DMS 273 (cell line): ENCODE measurements around the gene TEKT3.

Experiments used
- DNase-seq: peaks from one replicate; lab custom pipeline; 2025; ENCODE audit not compliant: unreplicated experiment; lab: John Stamatoyannopoulos, UW

TEKT3 gene

GRCh38 chr17:15350777-15351477, 9.5 kb upstream of the TEKT3 start:
- no peak for DNase-seq

GRCh38 chr17:15349119-15349518, 7.7 kb upstream of the TEKT3 start:
- no peak for DNase-seq

- DNase-seq: no peak
These were observed 6.6 kb upstream of the TEKT3 start for GRCh38 chr17:15348021-15348420.

GRCh38 chr17:15346066-15346595, 4.7 kb upstream of the TEKT3 start:
- no peak for DNase-seq

GRCh38 chr17:15343749-15344148, 2.4 kb upstream of the TEKT3 start:
- no peak for DNase-seq

GRCh38 chr17:15342460-15342859, 1.1 kb upstream of the TEKT3 start:
- no peak for DNase-seq

- no peak for DNase-seq
These were observed 569 bp upstream of the TEKT3 start for GRCh38 chr17:15341966-15342365.

GRCh38 chr17:15340966-15341365, 431 bp downstream of the TEKT3 start:
- peak; percentile 22 for DNase-seq

- DNase-seq: no peak
These were observed 6.0 kb downstream of the TEKT3 start for GRCh38 chr17:15335446-15335845.

- no peak for DNase-seq
These were observed 7.1 kb downstream of the TEKT3 start for GRCh38 chr17:15334266-15334665.

- DNase-seq: no peak
These were observed 9.1 kb downstream of the TEKT3 start for GRCh38 chr17:15332338-15332737.

GRCh38 chr17:15323131-15323530, 18.3 kb downstream of the TEKT3 start:
- DNase-seq: no peak

- DNase-seq: no peak
These were observed 19.7 kb downstream of the TEKT3 start for GRCh38 chr17:15321556-15322251.

- no peak for DNase-seq
These were observed 21.9 kb downstream of the TEKT3 start for GRCh38 chr17:15319452-15320010.

- DNase-seq: no peak
These were observed 29.4 kb downstream of the TEKT3 start for GRCh38 chr17:15311996-15312395.

- no peak for DNase-seq
These were observed 31.6 kb downstream of the TEKT3 start for GRCh38 chr17:15309793-15310192.

- no peak for DNase-seq
These were observed 32.2 kb downstream of the TEKT3 start for GRCh38 chr17:15309236-15309635.

GRCh38 chr17:15308758-15309157, 32.6 kb downstream of the TEKT3 start:
- no peak for DNase-seq

GRCh38 chr17:15307710-15308111, 33.7 kb downstream of the TEKT3 start:
- DNase-seq: no peak

- DNase-seq: no peak
These were observed 37.5 kb downstream of the TEKT3 start for GRCh38 chr17:15303851-15304250.

GRCh38 chr17:15303268-15303667, 38.1 kb downstream of the TEKT3 start:
- DNase-seq: no peak

GRCh38 chr17:15301845-15302244, 39.6 kb downstream of the TEKT3 start:
- DNase-seq: no peak
